CD4-positive, alpha-beta T cell (primary cell): ENCODE measurements around the gene CLIP2. TPM values are rescaled to one million over a fixed set of nuclear protein-coding genes. Genes with fewer than 3 reads are reported as not detected.

Source experiments
- ATAC-seq: fragments of 200-7000 bp; cut with Tn5 transposase; one replicate; pipeline ENCODE4 v1.10.0; 2022; ENCODE audit warnings: mild to moderate bottlenecking; ENCODE audit not compliant: poor library complexity
- CTCF ChIA-PET: fragments of 350-600 bp; sonication (Branson Sonifier 250); formaldehyde crosslinking; loops from one replicate; lab custom pipeline; 2021; ENCODE audit warnings: antibody characterized with exemption, inconsistent platforms; lab: Charles Lee
- POLR2A ChIA-PET: fragments of 350-600 bp; sonication (Branson Sonifier 250); formaldehyde crosslinking; loops from one replicate; lab custom pipeline; 2021; ENCODE audit warnings: antibody characterized with exemption, inconsistent platforms; lab: Charles Lee
- DNase-seq, 14 experiments: peaks; one replicate each; pipeline ENCODE4 v3.0.0-alpha.2; 2013 to 2020; ENCODE audit warnings: mixed read lengths in 2 of 14
- H3K27ac ChIP-seq, 2 donors: one replicate each; pipeline versions ENCODE4 v1.5.1 to v1.7.0; 2013; ENCODE audit warnings: low read length in 2 of 2, low read depth in 1 of 2, mild to moderate bottlenecking in 1 of 2
- H3K27me3 ChIP-seq, 2 experiments: 1 replicate in 1 of 2; 2 replicates in 1 of 2; pipeline versions ENCODE4 v1.6.1 to v1.7.0; 2013; ENCODE audit warnings: low read length in 2 of 2, control low read depth in 1 of 2, mild to moderate bottlenecking in 1 of 2, moderate library complexity in 1 of 2; ENCODE audit not compliant: insufficient read depth in 2 of 2, control insufficient read depth in 1 of 2
- H3K36me3 ChIP-seq: one replicate; pipeline ENCODE4 v1.6.1; 2013; ENCODE audit warnings: low read length, control low read depth; ENCODE audit not compliant: insufficient read depth
- H3K4me1 ChIP-seq: one replicate; pipeline ENCODE4 v1.6.1; 2013; ENCODE audit warnings: low read length, control low read depth; ENCODE audit not compliant: insufficient read depth
- H3K4me3 ChIP-seq: one replicate; pipeline ENCODE4 v1.5.1; 2013; ENCODE audit warnings: mild to moderate bottlenecking, low read length, moderate library complexity
- H3K9me3 ChIP-seq, 2 experiments: 1 replicate in 1 of 2; 2 replicates in 1 of 2; pipeline versions ENCODE4 v1.6.1 to v1.7.0; 2013; ENCODE audit warnings: low read length in 2 of 2, mild to moderate bottlenecking in 2 of 2, control low read depth in 1 of 2, moderate library complexity in 1 of 2; ENCODE audit not compliant: control insufficient read depth in 1 of 2, insufficient read depth in 1 of 2
- H3K27ac Mint-ChIP-seq: one replicate; pipeline ENCODE4 v1.8.0; 2020; ENCODE audit warnings: mixed read lengths
- H3K27me3 Mint-ChIP-seq: one replicate; pipeline ENCODE4 v1.8.0; 2021; ENCODE audit warnings: mixed read lengths
- H3K36me3 Mint-ChIP-seq: one replicate; pipeline ENCODE4 v1.8.0; 2021; ENCODE audit warnings: low read depth, mixed read lengths
- H3K4me1 Mint-ChIP-seq: one replicate; pipeline ENCODE4 v1.8.0; 2021; ENCODE audit warnings: low read depth, mixed read lengths
- H3K4me3 Mint-ChIP-seq: one replicate; pipeline ENCODE4 v1.8.0; 2020; ENCODE audit warnings: mild to moderate bottlenecking, mixed read lengths
- H3K9me3 Mint-ChIP-seq: one replicate; pipeline ENCODE4 v1.8.0; 2020; ENCODE audit warnings: mixed read lengths
- intact Hi-C, 2 experiments: fragments of 100-400 bp; cut with DNase I in 1 of 2; cut with micrococcal nuclease in 1 of 2; formaldehyde crosslinking; loops; one replicate each; pipeline versions ENCODE4 v1.15.1 to v1.9.0; 2023 to 2025; cut with DNase I, micrococcal nuclease
- total RNA-seq, 174 experiments: library from RNA in 2 of 174; stranded (reverse) in 2 of 174; gene quantifications; one replicate each; pipeline ENCODE4 v1.2.3 and lab custom pipeline; 2021 to 2026
- TF ChIP-seq, protein P1 (sequence below): fragments of 200-600 bp; IDR thresholded peaks from one replicate; pipeline ENCODE4 v1.8.0; 2022; ENCODE audit warnings: antibody characterized with exemption, mild to moderate bottlenecking

CLIP2 gene
- total RNA-seq, 2 experiments from 2014 or later: 2.4 to 2.7 TPM

DNA sequence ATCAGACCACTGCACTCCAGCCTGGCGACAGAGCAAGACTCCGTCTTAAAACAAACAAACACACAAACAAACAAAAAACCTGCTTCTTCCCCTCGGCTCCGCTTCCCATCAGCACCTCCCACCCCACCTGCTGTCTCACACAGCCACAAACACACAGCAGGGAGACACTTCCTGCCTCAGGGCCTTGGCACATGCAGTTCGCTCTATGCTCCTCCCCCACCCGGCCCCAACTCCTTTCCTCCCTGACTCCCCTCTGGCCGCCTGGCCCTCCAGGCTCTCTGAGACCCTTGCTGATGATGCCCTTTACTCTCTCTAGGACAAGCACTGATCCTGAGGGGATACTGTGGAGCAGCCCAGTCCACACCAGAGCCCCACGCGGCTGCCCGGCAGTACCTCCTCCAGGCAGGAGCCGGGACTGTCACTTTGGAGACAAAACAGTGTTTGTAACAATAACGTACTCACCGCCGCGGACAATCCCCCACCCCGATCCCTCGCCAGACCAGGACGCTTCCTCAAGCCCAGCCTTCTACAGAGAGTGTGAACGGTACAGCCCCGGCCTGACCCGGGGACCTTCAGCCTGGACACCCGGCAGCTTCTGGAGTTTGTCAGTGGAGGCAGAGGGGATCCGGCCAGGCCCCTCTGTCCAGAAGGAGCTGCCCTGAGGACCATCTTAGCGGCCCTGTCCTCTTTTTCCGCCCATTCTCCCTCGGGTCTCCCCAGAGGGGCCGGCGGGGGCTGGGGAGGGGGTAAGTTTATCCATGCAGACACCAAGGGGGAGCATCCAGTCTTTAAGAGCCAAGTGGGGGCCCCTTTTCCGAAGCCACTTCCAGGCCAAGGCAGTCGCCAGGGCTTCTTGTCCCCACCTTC, 114.5 kb downstream of the CLIP2 start:
- H3K27me3 ChIP-seq: no peaks in the 10 kb centered on the region
- H3K27ac ChIP-seq: no peak overlapping the region
- intact Hi-C loops: loop anchor here in 1 of 2 experiments (10.0 kb wide), 1 partner anchor 109 kb away; no protein-coding TSS in a partner anchor
- H3K36me3 ChIP-seq: no peaks in the 10 kb centered on the region
- no peak overlapping the region for H3K4me3 ChIP-seq
- Mint-ChIP-seq H3K27ac (no peak overlapping the region), H3K4me1 (no peaks in the 10 kb centered on the region), H3K4me3 (no peak overlapping the region), H3K36me3 (no peaks in the 10 kb centered on the region), H3K27me3 (no peaks in the 10 kb centered on the region), H3K9me3 (no peaks in the 10 kb centered on the region)
- ATAC-seq (no peak), DNase-seq (no peak)
- TF ChIP-seq, protein P1, sequence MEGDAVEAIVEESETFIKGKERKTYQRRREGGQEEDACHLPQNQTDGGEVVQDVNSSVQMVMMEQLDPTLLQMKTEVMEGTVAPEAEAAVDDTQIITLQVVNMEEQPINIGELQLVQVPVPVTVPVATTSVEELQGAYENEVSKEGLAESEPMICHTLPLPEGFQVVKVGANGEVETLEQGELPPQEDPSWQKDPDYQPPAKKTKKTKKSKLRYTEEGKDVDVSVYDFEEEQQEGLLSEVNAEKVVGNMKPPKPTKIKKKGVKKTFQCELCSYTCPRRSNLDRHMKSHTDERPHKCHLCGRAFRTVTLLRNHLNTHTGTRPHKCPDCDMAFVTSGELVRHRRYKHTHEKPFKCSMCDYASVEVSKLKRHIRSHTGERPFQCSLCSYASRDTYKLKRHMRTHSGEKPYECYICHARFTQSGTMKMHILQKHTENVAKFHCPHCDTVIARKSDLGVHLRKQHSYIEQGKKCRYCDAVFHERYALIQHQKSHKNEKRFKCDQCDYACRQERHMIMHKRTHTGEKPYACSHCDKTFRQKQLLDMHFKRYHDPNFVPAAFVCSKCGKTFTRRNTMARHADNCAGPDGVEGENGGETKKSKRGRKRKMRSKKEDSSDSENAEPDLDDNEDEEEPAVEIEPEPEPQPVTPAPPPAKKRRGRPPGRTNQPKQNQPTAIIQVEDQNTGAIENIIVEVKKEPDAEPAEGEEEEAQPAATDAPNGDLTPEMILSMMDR: no peak
- POLR2A ChIA-PET: no interaction called here
- no peaks in the 10 kb centered on the region for H3K9me3 ChIP-seq
- CTCF ChIA-PET: no interaction called here
- peaks cover 4% of the 10 kb centered on the region for H3K4me1 ChIP-seq

DNA sequence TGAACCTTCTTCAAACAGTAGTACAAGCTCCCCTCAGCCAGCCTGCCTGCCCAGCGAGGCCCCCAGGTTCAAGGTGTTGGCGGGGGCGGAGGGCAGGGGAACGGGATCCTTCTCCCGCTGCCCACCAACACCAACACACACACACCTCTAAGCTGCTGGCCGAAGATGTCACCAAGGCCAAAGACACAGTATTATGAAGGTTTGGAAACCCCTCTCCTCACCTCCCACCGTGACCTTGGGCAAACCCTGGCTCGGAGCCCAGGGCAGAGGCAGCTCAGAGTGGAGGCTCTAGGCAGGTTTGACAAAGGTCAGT, 115.1 kb downstream of the CLIP2 start:
- TF ChIP-seq, protein P1: no peak
- no peaks in the 10 kb centered on the region for H3K9me3 ChIP-seq
- intact Hi-C loops: loop anchor here in 1 of 2 experiments (10.0 kb wide), 1 partner anchor 110 kb away; no protein-coding TSS in a partner anchor
- H3K36me3 Mint-ChIP-seq: no peaks in the 10 kb centered on the region
- no peak overlapping the region for H3K27ac Mint-ChIP-seq
- H3K36me3 ChIP-seq: no peaks in the 10 kb centered on the region
- no peak overlapping the region for H3K4me3 Mint-ChIP-seq
- CTCF ChIA-PET: no interaction called here
- ATAC-seq (no peak), DNase-seq (no peak)
- H3K9me3 Mint-ChIP-seq: no peaks in the 10 kb centered on the region
- H3K4me1 ChIP-seq: peaks cover 4% of the 10 kb centered on the region
- H3K4me1 Mint-ChIP-seq: no peaks in the 10 kb centered on the region
- no peak overlapping the region for H3K27ac ChIP-seq
- POLR2A ChIA-PET: no interaction called here
- no peaks in the 10 kb centered on the region for H3K27me3 Mint-ChIP-seq
- H3K27me3 ChIP-seq: no peaks in the 10 kb centered on the region
- no peak overlapping the region for H3K4me3 ChIP-seq

DNA sequence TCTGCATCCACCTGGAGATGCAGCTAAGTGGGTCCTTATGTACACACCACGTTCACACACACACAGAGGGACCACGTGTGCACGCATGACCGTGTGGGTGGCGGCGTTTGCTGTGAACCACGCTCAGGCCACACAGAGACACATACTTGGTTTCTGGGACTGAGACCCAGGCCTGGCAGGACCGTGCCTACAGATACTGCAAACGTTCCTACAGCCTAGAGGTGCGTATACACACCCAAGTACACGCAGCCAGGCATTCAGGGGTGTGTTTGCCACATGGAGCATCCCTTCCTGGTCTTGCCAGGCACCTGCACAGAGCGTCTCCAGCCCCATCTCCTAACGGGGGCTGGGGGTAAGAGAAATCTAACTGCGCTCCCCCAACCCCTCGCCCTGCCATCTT, 115.5 kb downstream of the CLIP2 start:
- H3K27ac Mint-ChIP-seq: no peak overlapping the region
- Histone ChIP-seq H3K4me3 (no peak overlapping the region), H3K36me3 (no peaks in the 10 kb centered on the region), H3K9me3 (no peaks in the 10 kb centered on the region), H3K27me3 (no peaks in the 10 kb centered on the region), H3K27ac (no peak overlapping the region), H3K4me1 (peaks cover 4% of the 10 kb centered on the region)
- no peaks in the 10 kb centered on the region for H3K9me3 Mint-ChIP-seq
- no peak overlapping the region for H3K4me3 Mint-ChIP-seq
- DNase-seq: no peak
- H3K27me3 Mint-ChIP-seq: no peaks in the 10 kb centered on the region
- no peaks in the 10 kb centered on the region for H3K36me3 Mint-ChIP-seq
- no peaks in the 10 kb centered on the region for H3K4me1 Mint-ChIP-seq
- no peak for ATAC-seq
- POLR2A ChIA-PET: no interaction called here
- intact Hi-C loops: loop anchor here in 1 of 2 experiments (10.0 kb wide), 1 partner anchor 110 kb away; no protein-coding TSS in a partner anchor
- TF ChIP-seq, protein P1: no peak
- CTCF ChIA-PET: no interaction called here
